Upper lobe of left lung (tissue), 6 donors: ENCODE measurements around the gene PRKRA. TPM values are rescaled to one million over a fixed set of nuclear protein-coding genes. Genes with fewer than 3 reads are reported as not detected.
A peak's percentile ranks its signal among the peaks of the same experiment; 100 is the strongest.

Experiments
- ATAC-seq, 2 donors: fragments of 200-7000 bp; cut with Tn5 transposase; one replicate each; pipeline ENCODE4 v1.9.1; 2022; ENCODE audit warnings: mild to moderate bottlenecking in 2 of 2, moderate library complexity in 2 of 2; ENCODE audit not compliant: low FRiP score in 2 of 2
- DNase-seq, 2 donors: peaks; one replicate each; pipeline ENCODE4 v3.0.0-alpha.2; 2019 to 2020
- H3K27ac ChIP-seq, 4 donors: fragments of 200-600 bp; sonication (generic); one replicate each; pipeline ENCODE4 v1.5.1; 2016 to 2019
- H3K27me3 ChIP-seq, 4 donors: fragments of 200-600 bp; sonication (generic); one replicate each; pipeline ENCODE4 v1.5.1; 2017 to 2019
- H3K36me3 ChIP-seq, 4 donors: fragments of 200-600 bp; sonication (generic); one replicate each; pipeline ENCODE4 v1.5.1; 2016 to 2019
- H3K4me1 ChIP-seq, 4 donors: fragments of 200-600 bp; sonication (generic); one replicate each; pipeline ENCODE4 v1.5.1; 2018 to 2019
- H3K4me3 ChIP-seq, 4 donors: fragments of 200-600 bp; sonication (generic); one replicate each; pipeline ENCODE4 v1.5.1; 2017 to 2019; ENCODE audit warnings: mild to moderate bottlenecking in 2 of 4, moderate library complexity in 1 of 4
- H3K9me3 ChIP-seq, 4 donors: fragments of 200-600 bp; sonication (generic); one replicate each; pipeline ENCODE4 v1.5.1; 2018 to 2019
- EP300 ChIP-seq, 4 donors: sonication (generic); formaldehyde crosslinking; IDR thresholded peaks; one replicate each; pipeline ENCODE4 v1.5.1; 2017; ENCODE audit warnings: antibody characterized with exemption in 4 of 4, control low read depth in 2 of 4
- POLR2A ChIP-seq, 4 donors: fragments of 450-650 bp; IDR thresholded peaks; one replicate each; pipeline ENCODE4 v1.5.1; 2016 to 2017; ENCODE audit warnings: antibody characterized with exemption in 4 of 4, mild to moderate bottlenecking in 2 of 4
- POLR2AphosphoS5 ChIP-seq, 2 donors: sonication (generic); formaldehyde crosslinking; IDR thresholded peaks; one replicate each; pipeline ENCODE4 v1.5.1; 2017; ENCODE audit warnings: antibody characterized with exemption in 2 of 2
- whole genome bisulfite sequencing, 2 donors: methylation state at CpG; one replicate each; pipeline ENCODE4 v1.1.5; 2017 to 2018; 5-methylcytosine and 5-hydroxymethylcytosine counted together
- total RNA-seq, 6 donors: library from RNA; depleted of rRNA in 4 of 6; stranded (reverse); fragments of >200 nt in 4 of 6; gene quantifications; one replicate each; pipeline versions ENCODE4 v1.1.0 to v1.2.1, GENCODE V29; 2016 to 2021
- TF ChIP-seq, protein P1 (sequence below), 6 experiments: fragments of 450-650 bp in 4 of 6; fragments of 200-600 bp in 2 of 6; sonication (generic) in 2 of 6; IDR thresholded peaks; one replicate each; pipeline ENCODE4 v1.5.1; 2016 to 2019; ENCODE audit warnings: antibody characterized with exemption in 6 of 6
- donor health status: DM: no; HTN: no; CAD: no; lungs with moderate emphysema.
- donor health status: DM: no; HTN: yes; CAD: no; lungs with severe emphysema.

The PRKRA gene
- total RNA-seq, 6 donors from 2014 or later: 31.4 to 64.0 (median 40.9) TPM

- Histone ChIP-seq H3K4me3 (no peak overlapping the region), H3K9me3 (no peaks in the 10 kb centered on the region), H3K4me1 (peaks cover 4 to 10% (median 4%) of the 10 kb centered on the region in 4 donors), H3K27me3 (no peaks in the 10 kb centered on the region), H3K36me3 (no peaks in the 10 kb centered on the region), H3K27ac (no peak overlapping the region)
- ATAC-seq (no peak), DNase-seq (no peak)
- WGBS, 2 donors: 88 to 91% methylated on average over 5 of the region's 5 CpGs
- TF ChIP-seq POLR2AphosphoS5 (IDR thresholded peaks at IDR 0.05): no peak
- no peak for TF ChIP-seq EP300 (IDR thresholded peaks at IDR 0.05)
- TF ChIP-seq, protein P1, sequence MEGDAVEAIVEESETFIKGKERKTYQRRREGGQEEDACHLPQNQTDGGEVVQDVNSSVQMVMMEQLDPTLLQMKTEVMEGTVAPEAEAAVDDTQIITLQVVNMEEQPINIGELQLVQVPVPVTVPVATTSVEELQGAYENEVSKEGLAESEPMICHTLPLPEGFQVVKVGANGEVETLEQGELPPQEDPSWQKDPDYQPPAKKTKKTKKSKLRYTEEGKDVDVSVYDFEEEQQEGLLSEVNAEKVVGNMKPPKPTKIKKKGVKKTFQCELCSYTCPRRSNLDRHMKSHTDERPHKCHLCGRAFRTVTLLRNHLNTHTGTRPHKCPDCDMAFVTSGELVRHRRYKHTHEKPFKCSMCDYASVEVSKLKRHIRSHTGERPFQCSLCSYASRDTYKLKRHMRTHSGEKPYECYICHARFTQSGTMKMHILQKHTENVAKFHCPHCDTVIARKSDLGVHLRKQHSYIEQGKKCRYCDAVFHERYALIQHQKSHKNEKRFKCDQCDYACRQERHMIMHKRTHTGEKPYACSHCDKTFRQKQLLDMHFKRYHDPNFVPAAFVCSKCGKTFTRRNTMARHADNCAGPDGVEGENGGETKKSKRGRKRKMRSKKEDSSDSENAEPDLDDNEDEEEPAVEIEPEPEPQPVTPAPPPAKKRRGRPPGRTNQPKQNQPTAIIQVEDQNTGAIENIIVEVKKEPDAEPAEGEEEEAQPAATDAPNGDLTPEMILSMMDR (IDR thresholded peaks at IDR 0.05): no peak
- TF ChIP-seq POLR2A (IDR thresholded peaks at IDR 0.05): no peak
Observed at GRCh38 chr2:178409261-178409660, 41.7 kb downstream of the PRKRA start.

DNA sequence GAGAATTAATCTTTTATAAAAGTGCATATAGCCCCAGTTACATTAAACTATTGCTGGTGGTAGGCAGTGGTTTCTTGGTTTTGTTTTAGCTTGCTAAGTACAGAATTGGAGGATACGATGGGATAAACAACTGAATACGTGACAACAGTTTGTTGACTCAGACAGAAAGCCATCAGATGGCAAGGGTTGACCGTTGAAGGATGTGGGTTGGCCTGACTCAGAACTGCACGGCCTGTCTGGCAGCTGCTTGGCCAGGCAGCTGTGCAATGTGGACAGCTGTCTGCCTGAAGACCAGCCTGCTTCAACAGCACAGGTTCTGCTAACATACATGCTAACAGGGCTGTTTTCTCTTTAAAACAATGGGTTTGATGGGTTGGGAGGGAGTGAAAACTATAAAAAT lies 46.6 kb downstream of the PRKRA start:
- DNase-seq (peak in 1 of 2 donors; percentile 24), ATAC-seq (peak in 1 of 2 donors; percentile 71)
- H3K4me3 ChIP-seq: no peak overlapping the region

GRCh38 chr2:178403671-178404306 lies 47.2 kb downstream of the PRKRA start:
- WGBS, 2 donors: 58 to 78% methylated on average over 3 of the region's 3 CpGs
- TF ChIP-seq POLR2AphosphoS5 (IDR thresholded peaks at IDR 0.05) (no peak), EP300 (IDR thresholded peaks at IDR 0.05) (no peak), POLR2A (IDR thresholded peaks at IDR 0.05) (no peak)
- TF ChIP-seq, protein P1 (IDR thresholded peaks at IDR 0.05): no peak
- peaks cover 0 to 12% (median 6%) of the 10 kb centered on the region in 4 donors for H3K4me1 ChIP-seq
- ATAC-seq: no peak
- no peak overlapping the region for H3K27ac ChIP-seq
- H3K36me3 ChIP-seq: no peaks in the 10 kb centered on the region
- no peaks in the 10 kb centered on the region for H3K9me3 ChIP-seq
- DNase-seq: no peak
- no peak overlapping the region for H3K4me3 ChIP-seq
- H3K27me3 ChIP-seq: no peaks in the 10 kb centered on the region

More for the DNA sequence above, 46.6 kb downstream of the PRKRA start:
- Histone ChIP-seq H3K9me3 (no peaks in the 10 kb centered on the region), H3K27ac (no peak overlapping the region), H3K4me1 (peaks cover 0 to 12% (median 6%) of the 10 kb centered on the region in 4 donors), H3K36me3 (no peaks in the 10 kb centered on the region), H3K27me3 (no peaks in the 10 kb centered on the region)
- 25 to 39% methylated on average over 4 of the region's 4 CpGs for WGBS, 2 donors
- TF ChIP-seq POLR2A (IDR thresholded peaks at IDR 0.05) (no peak), POLR2AphosphoS5 (IDR thresholded peaks at IDR 0.05) (peak; percentile 11 to 57), EP300 (IDR thresholded peaks at IDR 0.05) (no peak)

GRCh38 chr2:178401994-178402437 lies 49.0 kb downstream of the PRKRA start:
- Histone ChIP-seq H3K27ac (no peak overlapping the region), H3K4me3 (no peak overlapping the region), H3K4me1 (peaks cover 0 to 12% (median 6%) of the 10 kb centered on the region in 4 donors), H3K27me3 (no peaks in the 10 kb centered on the region), H3K36me3 (no peaks in the 10 kb centered on the region), H3K9me3 (no peaks in the 10 kb centered on the region)
- DNase-seq: no peak
- TF ChIP-seq POLR2AphosphoS5 (IDR thresholded peaks at IDR 0.05) (no peak), EP300 (IDR thresholded peaks at IDR 0.05) (no peak), POLR2A (IDR thresholded peaks at IDR 0.05) (no peak)
- TF ChIP-seq, protein P1 (IDR thresholded peaks at IDR 0.05): no peak
- ATAC-seq: no peak
- WGBS, 2 donors: 76 to 78% methylated on average over 6 of the region's 6 CpGs

DNA sequence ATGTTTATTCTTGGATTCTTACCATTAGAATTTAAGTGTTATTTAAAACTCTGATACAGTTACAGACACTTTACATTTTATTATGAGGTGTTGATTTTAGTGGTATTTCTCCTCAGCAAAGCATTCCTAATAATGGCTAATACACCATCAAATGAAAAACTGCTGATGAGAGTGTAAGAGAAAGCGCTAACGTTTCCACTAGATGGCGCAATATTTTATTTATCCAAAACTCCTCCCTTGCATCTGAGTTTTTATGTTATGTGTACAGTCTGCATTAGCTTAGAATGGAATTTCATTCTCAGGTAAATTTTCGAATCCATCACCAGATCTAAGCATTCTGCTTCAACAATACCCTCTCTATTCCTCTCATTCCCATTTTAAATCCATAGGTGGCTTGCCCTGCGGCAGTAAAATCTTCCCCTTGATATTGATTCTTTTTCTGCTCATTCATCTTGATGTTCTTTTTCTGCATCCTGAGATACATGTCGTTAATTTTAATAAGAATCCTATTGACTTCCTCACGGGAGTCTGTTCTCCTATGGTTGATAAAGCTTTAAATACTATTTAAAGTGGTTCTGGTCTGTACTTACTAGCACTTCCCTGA lies 53.9 kb downstream of the PRKRA start:
- H3K27me3 ChIP-seq: no peaks in the 10 kb centered on the region
- ATAC-seq (peak in 1 of 2 donors; percentile 80), DNase-seq (no peak)
- no peaks in the 10 kb centered on the region for H3K9me3 ChIP-seq
- no peak overlapping the region for H3K4me3 ChIP-seq
- H3K27ac ChIP-seq: no peak overlapping the region
- H3K4me1 ChIP-seq: no peaks in the 10 kb centered on the region
- 17% methylated on average over 7 of the region's 7 CpGs for WGBS, 2 donors
- TF ChIP-seq, protein P1 (IDR thresholded peaks at IDR 0.05): peak; percentile 21 to 54 (median 49)
- TF ChIP-seq POLR2AphosphoS5 (IDR thresholded peaks at IDR 0.05): no peak
- no peaks in the 10 kb centered on the region for H3K36me3 ChIP-seq
